ENCODE measurements around the gene ANKEF1. TPM values are rescaled to one million over a fixed set of nuclear protein-coding genes. Genes with fewer than 3 reads are reported as not detected.
"Not testable (repeated sequence)": the region's sequence is repeated elsewhere in the genome, so short reads cannot be mapped to it uniquely, and the experiment has no call there.

The ANKEF1 gene
- total RNA-seq, 1 donor from 2014 or later, result 5.0 TPM

DNA sequence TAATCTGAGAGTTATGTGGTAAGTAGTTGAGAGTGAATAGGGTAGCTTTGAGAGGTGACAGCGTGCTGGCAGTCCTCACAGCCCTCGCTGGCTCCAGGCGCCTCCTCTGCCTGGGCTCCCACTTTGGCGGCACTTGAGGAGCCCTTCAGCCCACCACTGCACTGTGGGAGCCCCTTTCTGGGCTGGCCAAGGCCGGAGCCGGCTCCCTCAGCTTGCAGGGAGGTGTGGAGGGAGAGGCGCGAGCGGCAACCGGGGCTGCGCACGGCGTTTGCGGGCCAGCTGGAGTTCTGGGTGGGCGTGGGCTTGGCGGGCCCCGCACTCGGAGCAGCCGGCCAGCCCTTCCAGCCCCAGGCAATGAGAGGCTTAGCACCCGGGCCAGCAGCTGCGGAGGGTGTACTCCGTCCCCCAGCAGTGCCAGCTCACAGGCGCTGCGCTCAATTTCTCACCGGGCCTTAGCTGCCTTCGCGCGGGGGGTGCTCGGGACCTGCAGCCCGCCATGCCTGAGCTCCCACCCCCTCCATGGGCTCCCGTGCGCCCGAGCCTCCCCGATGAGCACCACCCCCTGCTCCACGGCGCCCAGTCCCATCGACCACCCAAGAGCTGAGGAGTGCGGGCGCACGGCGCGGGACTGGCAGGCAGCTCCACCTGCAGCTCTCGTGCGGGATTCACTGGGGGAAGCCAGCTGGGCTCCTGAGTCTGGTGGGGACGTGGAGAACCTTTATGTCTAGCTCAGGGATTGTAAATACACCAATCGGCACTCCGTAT, 3.2 kb upstream of the ANKEF1 start:
- DNase-seq (ENCODE audit: low spot score); ATAC-seq: not testable (repeated sequence)

DNA sequence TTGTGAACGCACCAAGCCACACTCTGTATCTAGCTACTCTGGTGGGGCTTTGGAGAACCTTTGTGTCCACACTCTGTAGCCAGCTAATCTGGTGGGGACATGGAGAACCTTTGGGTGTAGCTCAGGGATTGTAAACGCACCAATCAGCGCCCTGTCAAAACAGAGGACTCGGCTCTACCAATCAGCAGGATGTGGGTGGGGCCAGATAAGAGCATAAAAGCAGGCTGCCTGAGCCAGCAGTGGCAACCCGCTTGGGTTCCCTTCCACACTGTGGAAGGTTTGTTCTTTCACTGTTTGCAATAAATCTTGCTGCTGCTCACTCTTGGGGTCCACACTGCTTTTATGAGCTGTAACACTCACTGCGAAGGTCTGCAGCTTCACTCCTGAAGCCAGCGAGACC, 2.5 kb upstream of the ANKEF1 start:
- not testable (repeated sequence) for DNase-seq (ENCODE audit: low spot score); ATAC-seq

- ATAC-seq, result no peak
- DNase-seq (ENCODE audit: low spot score), result no peak
Measured at GRCh38 chr20:10033905-10034650, 709 bp upstream of the ANKEF1 start.

DNA sequence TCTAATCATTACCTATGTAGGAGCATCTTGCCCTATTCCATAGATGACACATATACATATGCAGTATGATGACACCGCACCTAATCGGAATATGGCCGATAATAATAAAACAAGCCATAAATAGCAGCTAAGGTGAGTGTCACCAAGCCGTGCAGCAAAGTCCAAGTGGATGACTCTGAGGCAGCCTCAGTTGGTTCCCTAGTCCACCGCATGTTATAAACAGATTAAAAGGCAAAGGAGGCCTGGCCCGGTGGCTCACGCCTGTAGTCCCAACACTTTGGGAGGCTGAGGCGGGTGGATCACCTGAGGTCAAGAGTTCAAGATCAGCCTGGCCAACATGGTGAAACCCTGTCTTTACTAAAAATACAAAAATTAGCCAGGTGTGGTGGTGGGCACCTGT, 1.5 kb downstream of the ANKEF1 start:
- ATAC-seq; DNase-seq (ENCODE audit: low spot score): not testable (repeated sequence)

- DNase-seq (ENCODE audit: low spot score), result no peak
- no peak for ATAC-seq
Measured at GRCh38 chr20:10040070-10040975, 5.5 kb downstream of the ANKEF1 start.

- no peak for DNase-seq (ENCODE audit: low spot score)
- no peak for ATAC-seq
Measured at GRCh38 chr20:10042086-10042485, 7.3 kb downstream of the ANKEF1 start.

GRCh38 chr20:10047427-10047826, 12.6 kb downstream of the ANKEF1 start:
- no peak for ATAC-seq
- no peak for DNase-seq (ENCODE audit: low spot score)

GRCh38 chr20:10051185-10051584, 16.4 kb downstream of the ANKEF1 start:
- no peak for DNase-seq (ENCODE audit: low spot score)
- no peak for ATAC-seq

GRCh38 chr20:10059006-10059405, 24.2 kb downstream of the ANKEF1 start:
- ATAC-seq (no peak), DNase-seq (ENCODE audit: low spot score) (no peak)

DNA sequence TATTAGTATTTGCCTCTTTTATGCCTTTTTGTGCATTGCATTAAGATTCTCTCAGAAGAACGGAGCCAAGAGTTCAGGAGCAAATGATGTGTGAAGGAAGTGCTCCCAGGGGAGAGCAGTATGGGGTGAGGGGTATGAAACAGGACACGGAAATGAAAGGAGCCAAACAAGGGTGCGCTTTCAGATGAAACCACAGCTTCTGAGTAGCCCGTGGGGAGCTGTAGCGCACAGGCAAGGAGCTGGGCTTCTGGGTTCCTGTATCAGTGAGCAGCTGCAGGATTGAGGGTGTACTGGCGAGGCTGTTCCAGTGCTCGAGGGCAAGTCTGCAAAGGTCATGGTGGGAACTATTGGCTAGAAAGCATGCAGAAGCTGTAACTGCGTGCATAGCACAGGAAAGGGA, 25.4 kb downstream of the ANKEF1 start:
- no peak for DNase-seq (ENCODE audit: low spot score)
- ATAC-seq, result no peak

DNA sequence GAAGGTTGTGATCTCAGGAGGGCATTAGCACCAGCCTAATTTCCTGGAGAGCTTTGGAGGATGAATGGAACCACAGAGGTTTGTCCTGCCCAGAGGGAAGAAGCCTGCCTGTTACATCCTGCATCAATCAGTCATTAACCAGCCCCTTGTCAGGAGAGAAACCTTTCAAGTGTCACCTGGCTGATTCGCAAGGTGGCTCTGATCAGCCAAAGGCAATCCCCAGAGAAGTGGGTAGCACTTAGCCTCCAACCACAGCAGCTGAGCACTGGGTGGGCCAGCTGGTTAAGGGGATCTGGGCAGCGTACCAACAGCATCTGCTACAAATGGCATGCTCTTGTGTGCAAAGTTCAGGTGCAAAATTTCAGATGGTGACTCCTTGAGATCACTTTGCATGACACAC, 26.9 kb downstream of the ANKEF1 start:
- no peak for DNase-seq (ENCODE audit: low spot score)
- no peak for ATAC-seq

- no peak for DNase-seq (ENCODE audit: low spot score)
Measured at GRCh38 chr20:10063482-10063881, 28.7 kb downstream of the ANKEF1 start.

DNA sequence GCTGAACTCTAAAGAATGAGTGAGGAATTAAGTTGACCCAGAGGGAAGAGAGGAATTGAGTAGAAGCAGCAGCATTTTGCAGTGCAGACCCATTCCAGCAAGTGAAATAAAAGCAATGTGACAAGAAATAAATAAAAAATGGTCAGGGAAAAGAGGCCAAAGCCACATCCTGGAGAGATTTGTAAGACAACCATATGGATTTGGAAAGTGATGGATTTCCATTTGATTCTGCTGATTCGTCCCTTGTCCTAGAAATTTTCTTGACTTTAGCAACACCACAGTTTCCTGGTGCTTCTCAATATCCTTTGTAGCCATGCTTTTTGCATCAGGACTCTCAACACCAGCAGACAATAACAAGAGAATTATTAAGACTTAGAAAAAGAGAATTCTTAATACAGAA, 29.8 kb downstream of the ANKEF1 start:
- DNase-seq (ENCODE audit: low spot score) (no peak), ATAC-seq (no peak)

More at GRCh38 chr20:10063482-10063881, 28.7 kb downstream of the ANKEF1 start:
- no peak for ATAC-seq

DNA sequence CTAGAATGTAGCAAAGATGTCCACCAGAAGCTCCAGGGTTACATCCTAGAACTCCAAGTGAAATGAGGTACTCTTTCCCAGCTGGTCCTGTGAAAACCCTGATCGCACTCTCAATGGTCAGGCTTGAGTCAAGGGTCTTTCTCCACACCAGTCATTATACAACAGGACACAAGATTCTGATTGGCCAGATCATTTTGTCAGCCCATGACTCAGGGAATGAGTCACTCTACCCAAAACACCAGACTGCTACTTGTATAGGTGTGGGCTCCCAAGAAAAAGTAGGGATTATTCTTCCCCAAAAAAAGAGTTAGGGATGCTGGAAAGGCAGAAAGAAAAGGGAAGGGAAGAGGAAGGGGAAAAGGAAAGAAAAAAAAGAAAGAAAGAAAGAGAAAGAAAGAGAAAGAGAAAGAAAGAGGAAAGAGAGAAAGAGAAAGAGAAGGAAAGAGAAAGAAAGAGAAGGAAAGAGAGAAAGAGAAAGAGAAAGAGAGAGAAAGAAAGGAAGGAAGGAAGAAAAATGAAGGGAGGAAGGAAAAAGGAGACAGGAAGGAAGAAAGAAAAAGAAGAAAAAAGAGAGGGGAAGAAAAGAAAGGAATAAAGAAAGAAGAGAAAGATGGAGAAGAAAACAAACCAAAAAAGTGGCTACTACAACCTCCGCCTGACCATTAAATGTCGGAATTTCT, 30.5 kb downstream of the ANKEF1 start:
- DNase-seq (ENCODE audit: low spot score) (no peak), ATAC-seq (no peak)

DNA sequence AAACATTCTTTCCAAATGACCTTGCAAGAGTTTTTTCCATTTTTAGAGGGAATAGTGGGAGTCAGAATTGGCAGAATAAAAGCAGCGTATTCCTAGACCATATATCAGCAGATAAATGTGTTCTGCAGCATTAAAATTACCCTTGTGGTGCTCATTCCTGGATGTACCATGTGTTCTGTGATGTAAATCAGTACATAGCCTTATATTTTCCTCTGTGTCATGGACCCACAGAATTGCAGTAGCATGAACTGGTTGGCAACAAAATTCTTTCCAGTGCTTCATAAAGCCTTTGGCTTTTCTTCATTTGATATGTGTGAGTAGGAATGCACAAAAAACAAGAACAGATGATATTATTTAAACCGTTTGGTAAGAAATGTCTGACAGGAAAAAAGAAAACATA, 32.5 kb downstream of the ANKEF1 start:
- no peak for DNase-seq (ENCODE audit: low spot score)
- no peak for ATAC-seq

- DNase-seq (ENCODE audit: low spot score) (no peak), ATAC-seq (no peak)
Measured at GRCh38 chr20:10074513-10074912, 39.7 kb downstream of the ANKEF1 start.

GRCh38 chr20:10075606-10076005, 40.8 kb downstream of the ANKEF1 start:
- ATAC-seq, result no peak

DNA sequence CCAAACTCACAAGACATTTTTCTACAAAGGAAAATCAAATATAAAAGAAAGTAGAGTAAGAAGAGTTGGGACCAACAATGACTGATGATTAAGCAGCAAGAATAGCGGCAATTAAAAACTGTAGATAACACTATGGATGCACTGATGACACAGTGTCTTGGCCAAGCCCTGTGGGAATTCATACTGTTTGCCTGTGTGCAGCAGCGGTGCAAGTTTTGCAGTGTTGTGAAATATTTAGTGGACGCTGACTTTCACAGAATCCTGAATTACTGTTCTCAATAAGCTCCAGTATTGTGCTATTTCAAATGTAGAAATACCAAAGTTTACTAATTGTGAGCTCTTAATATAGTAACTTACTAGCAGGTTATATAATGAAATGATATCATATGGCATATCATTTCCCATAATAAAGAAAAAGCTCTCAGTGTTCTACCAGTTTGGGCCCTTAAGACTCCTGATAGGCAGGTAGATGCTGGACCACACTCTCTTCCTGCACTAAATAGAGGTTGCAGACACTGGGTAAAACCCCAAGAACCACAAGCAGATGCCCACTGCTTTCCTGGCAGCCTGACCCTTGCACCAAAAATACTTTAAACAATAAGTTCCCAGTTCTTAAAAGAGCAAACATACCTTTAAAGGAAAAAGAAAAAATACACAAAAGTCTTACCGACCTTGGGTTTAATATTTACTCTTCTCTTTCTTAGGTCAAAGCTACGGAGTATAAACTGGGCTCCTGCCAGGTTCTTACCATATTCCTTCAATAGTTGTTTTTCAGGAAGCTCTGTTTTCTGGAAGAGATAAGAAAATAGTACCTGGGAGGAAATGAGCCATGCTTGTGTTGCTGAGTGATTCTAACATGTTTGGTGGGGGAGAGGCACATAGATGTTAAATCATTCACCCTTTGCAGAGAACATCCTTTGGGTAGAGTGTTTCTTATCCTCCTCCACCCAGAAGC, 41.6 kb downstream of the ANKEF1 start:
- ATAC-seq (no peak), DNase-seq (ENCODE audit: low spot score) (no peak)

More at GRCh38 chr20:10075606-10076005, 40.8 kb downstream of the ANKEF1 start:
- DNase-seq (ENCODE audit: low spot score), result no peak

GRCh38 chr20:10077081-10077471, 42.3 kb downstream of the ANKEF1 start:
- DNase-seq (ENCODE audit: low spot score) (no peak), ATAC-seq (no peak)
